Activated T-cell treated with anti-CD3 and anti-CD28 coated beads for 1 hour (primary cell): ENCODE results near the gene FAIM.
"Not testable (repeated sequence)": the region's sequence is repeated elsewhere in the genome, so short reads cannot be mapped to it uniquely, and the experiment has no call there.

Experiments
- DNase-seq: peaks from one replicate; pipeline ENCODE4 v3.0.0-alpha.2; 2020; ENCODE audit warnings: low read depth

Gene FAIM

GRCh38 chr3:138680974-138681373 lies 72.4 kb downstream of the FAIM start:
- not testable (repeated sequence) for DNase-seq

DNA sequence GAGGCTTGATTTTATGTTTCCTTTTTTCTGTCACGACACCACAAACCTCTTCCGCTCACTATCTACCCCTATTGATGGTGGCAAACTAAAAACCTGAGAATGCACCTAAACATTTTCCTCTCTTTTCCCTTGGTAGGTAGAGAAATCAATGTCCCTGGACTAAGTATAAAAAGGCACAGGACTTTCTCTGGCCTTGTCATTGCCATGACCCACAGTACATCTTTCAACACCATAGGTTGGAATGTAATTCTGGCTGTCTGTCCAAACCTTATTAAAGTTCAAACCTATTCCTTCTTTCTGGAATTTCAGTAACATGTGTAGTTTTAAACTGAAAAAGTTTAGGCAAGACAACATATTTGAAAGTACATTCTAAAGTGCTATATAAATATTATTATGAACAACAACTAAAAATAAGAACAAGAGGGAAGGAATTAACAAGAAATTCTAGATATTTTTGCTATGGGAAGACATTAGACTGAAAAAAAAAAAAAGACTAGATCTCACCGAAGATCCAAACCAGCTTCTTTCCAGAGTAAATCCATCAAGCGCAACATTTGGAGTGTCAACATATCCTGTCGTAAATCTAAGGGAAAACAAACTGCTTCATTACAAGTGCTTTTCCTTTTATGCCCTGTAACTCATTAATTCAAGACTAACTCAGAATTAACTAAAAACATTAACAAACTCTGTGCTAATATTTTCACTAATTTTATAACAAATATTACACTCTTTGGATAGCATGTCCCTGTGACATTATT lies 73.1 kb downstream of the FAIM start:
- no peak for DNase-seq

DNA sequence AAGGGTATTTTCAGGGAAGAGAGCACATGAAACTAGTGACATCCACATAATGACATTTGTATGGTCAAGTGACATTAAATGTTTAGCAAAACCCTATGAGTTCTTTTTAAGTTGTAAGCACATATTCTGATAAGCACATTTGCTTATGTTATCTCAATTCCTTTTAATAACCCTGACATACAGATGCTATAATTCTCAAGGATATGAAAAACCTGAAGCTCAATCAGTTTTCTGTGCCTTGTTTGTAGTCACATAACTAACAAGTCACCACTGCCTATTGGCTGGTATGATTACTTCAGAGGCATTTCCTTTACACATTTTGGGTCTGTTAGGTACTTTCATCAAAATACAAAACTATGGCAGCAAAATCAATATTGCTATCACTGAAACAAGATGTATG lies 74.1 kb downstream of the FAIM start:
- no peak for DNase-seq
